BE2C (cell line): ENCODE data around the gene SLC14A1.

Experiments used
- DNase-seq: peaks from one replicate; pipeline ENCODE4 v3.0.0-alpha.2; 2020
- H3K27me3 ChIP-seq: fragments of 250-450 bp; sonication (Bioruptor Pico); 2 replicates; pipeline ENCODE4 v1.5.1; 2020; ENCODE audit warnings: mild to moderate bottlenecking
- H3K36me3 ChIP-seq: fragments of 250-450 bp; sonication (Bioruptor Pico); 2 replicates; pipeline ENCODE4 v1.5.1; 2020; ENCODE audit warnings: mild to moderate bottlenecking
- H3K4me1 ChIP-seq: fragments of 250-450 bp; sonication (Bioruptor Pico); 2 replicates; pipeline ENCODE4 v1.5.1; 2020
- H3K4me3 ChIP-seq: 2 replicates; pipeline ENCODE4 v1.5.1; 2011; ENCODE audit warnings: low read depth, low read length
- H3K9me3 ChIP-seq: fragments of 250-450 bp; sonication (Bioruptor Pico); 2 replicates; pipeline ENCODE4 v1.5.1; 2020
- TF ChIP-seq, protein P1 (sequence below): IDR thresholded peaks from 2 replicates; pipeline ENCODE4 v1.5.1; 2012; ENCODE audit warnings: mild to moderate bottlenecking, low read depth, low read length

Gene SLC14A1

GRCh38 chr18:45734944-45735343, 11.0 kb downstream of the SLC14A1 start:
- TF ChIP-seq, protein P1, sequence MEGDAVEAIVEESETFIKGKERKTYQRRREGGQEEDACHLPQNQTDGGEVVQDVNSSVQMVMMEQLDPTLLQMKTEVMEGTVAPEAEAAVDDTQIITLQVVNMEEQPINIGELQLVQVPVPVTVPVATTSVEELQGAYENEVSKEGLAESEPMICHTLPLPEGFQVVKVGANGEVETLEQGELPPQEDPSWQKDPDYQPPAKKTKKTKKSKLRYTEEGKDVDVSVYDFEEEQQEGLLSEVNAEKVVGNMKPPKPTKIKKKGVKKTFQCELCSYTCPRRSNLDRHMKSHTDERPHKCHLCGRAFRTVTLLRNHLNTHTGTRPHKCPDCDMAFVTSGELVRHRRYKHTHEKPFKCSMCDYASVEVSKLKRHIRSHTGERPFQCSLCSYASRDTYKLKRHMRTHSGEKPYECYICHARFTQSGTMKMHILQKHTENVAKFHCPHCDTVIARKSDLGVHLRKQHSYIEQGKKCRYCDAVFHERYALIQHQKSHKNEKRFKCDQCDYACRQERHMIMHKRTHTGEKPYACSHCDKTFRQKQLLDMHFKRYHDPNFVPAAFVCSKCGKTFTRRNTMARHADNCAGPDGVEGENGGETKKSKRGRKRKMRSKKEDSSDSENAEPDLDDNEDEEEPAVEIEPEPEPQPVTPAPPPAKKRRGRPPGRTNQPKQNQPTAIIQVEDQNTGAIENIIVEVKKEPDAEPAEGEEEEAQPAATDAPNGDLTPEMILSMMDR: no peak
- no peak for DNase-seq
- H3K36me3 ChIP-seq: no peaks in the 10 kb centered on the region
- H3K9me3 ChIP-seq: no peaks in the 10 kb centered on the region
- no peaks in the 10 kb centered on the region for H3K27me3 ChIP-seq
- no peaks in the 10 kb centered on the region for H3K4me1 ChIP-seq
- H3K4me3 ChIP-seq: no peak overlapping the region

GRCh38 chr18:45738660-45739059, 14.7 kb downstream of the SLC14A1 start:
- no peaks in the 10 kb centered on the region for H3K36me3 ChIP-seq
- DNase-seq: no peak
- TF ChIP-seq, protein P1: no peak
- H3K27me3 ChIP-seq: peaks cover 4% of the 10 kb centered on the region; the same call in 1 of the 2 replicates
- no peak overlapping the region for H3K4me3 ChIP-seq
- H3K4me1 ChIP-seq: no peaks in the 10 kb centered on the region
- no peaks in the 10 kb centered on the region for H3K9me3 ChIP-seq

DNA sequence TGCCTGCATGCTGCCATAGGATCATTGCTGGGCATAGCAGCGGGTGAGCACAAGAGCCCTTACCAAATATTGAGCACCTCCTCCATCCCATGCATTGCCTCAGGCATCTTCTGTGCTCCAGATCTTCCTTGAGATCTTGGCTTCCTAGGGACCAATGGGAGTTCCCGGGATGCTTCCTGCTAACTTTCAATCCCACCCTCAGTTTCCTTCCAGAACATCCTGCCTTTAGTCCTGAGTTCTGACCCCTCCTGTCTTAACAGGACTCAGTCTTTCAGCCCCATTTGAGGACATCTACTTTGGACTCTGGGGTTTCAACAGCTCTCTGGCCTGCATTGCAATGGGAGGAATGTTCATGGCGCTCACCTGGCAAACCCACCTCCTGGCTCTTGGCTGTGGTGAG, 15.3 kb downstream of the SLC14A1 start:
- TF ChIP-seq, protein P1: no peak

GRCh38 chr18:45739848-45740247, 15.9 kb downstream of the SLC14A1 start:
- H3K36me3 ChIP-seq: no peaks in the 10 kb centered on the region
- H3K4me3 ChIP-seq: no peak overlapping the region
- TF ChIP-seq, protein P1: no peak
- H3K9me3 ChIP-seq: no peaks in the 10 kb centered on the region
- no peaks in the 10 kb centered on the region for H3K4me1 ChIP-seq
- peaks cover 4% of the 10 kb centered on the region; the same call in 1 of the 2 replicates for H3K27me3 ChIP-seq
- no peak for DNase-seq

More for the DNA sequence above, 15.3 kb downstream of the SLC14A1 start:
- no peaks in the 10 kb centered on the region for H3K36me3 ChIP-seq
- no peak overlapping the region for H3K4me3 ChIP-seq
- DNase-seq: no peak
- no peaks in the 10 kb centered on the region for H3K4me1 ChIP-seq
- peaks cover 4% of the 10 kb centered on the region; the same call in 1 of the 2 replicates for H3K27me3 ChIP-seq
- no peaks in the 10 kb centered on the region for H3K9me3 ChIP-seq

- TF ChIP-seq, protein P1: no peak
- no peak for DNase-seq
- H3K9me3 ChIP-seq: no peaks in the 10 kb centered on the region
- H3K36me3 ChIP-seq: no peaks in the 10 kb centered on the region
- no peaks in the 10 kb centered on the region for H3K4me1 ChIP-seq
- no peak overlapping the region for H3K4me3 ChIP-seq
- peaks cover 4% of the 10 kb centered on the region; the same call in 1 of the 2 replicates for H3K27me3 ChIP-seq
Observed at GRCh38 chr18:45741056-45741455, 17.1 kb downstream of the SLC14A1 start.

- DNase-seq: no peak
- Histone ChIP-seq H3K27me3 (peaks cover under 1% of the 10 kb centered on the region; the same call in 1 of the 2 replicates), H3K4me1 (no peaks in the 10 kb centered on the region), H3K4me3 (no peak overlapping the region), H3K36me3 (no peaks in the 10 kb centered on the region), H3K9me3 (no peaks in the 10 kb centered on the region)
- TF ChIP-seq, protein P1: no peak
Observed at GRCh38 chr18:45745817-45746461, 22.0 kb downstream of the SLC14A1 start.
